ENCODE data around the gene ATP6V0C. TPM values are rescaled to one million over a fixed set of nuclear protein-coding genes. Genes with fewer than 3 reads are reported as not detected.

ATP6V0C gene
- total RNA-seq, 4 donors from 2014 or later = 26.4 to 98.9 (median 81.8) TPM

GRCh38 chr16:2476345-2476720 lies 37.4 kb upstream of the ATP6V0C start:
- no peak for TF ChIP-seq CTCF (IDR thresholded peaks at IDR 0.05; ENCODE audit: low read depth)

DNA sequence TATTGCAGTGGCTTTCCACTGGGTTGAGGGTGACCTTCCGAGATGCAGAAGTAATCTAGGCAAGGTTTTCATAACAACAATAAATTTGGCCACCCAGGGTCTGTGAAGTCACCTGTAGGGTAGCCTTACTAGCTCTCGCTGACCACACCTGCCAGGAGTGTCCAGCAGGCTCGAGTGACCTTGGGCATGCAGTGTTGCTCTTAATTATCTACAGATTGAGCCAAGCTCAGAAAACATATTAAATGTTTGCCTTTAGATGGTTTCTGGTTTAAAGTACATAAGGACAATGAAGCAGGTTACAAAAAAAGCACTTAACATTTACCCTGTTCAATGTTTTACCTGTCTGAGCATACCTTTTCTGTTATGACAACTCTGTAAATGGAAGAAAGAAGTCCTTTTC lies 37.0 kb upstream of the ATP6V0C start:
- TF ChIP-seq CTCF (IDR thresholded peaks at IDR 0.05; ENCODE audit: low read depth) = no peak

DNA sequence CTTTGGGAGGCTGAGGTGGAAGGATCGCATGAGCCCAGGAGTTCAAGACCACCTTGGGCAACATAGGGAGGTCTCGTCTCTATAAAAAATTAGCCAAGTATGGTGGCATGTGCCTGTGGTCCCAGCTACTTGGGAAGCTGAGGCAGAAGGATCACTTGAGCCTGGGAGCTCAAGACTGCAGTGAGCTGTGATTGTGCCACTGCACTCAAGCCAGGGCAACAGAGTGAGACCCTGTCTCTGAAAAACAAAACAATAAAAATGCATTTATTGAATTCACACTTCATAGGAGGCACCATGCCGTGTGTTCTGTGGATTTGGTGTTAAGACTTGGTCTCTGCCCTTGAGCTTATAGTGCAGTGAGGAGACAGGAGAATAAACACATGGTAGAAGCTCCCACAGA lies 36.4 kb upstream of the ATP6V0C start:
- TF ChIP-seq CTCF (IDR thresholded peaks at IDR 0.05; ENCODE audit: low read depth) = no peak

DNA sequence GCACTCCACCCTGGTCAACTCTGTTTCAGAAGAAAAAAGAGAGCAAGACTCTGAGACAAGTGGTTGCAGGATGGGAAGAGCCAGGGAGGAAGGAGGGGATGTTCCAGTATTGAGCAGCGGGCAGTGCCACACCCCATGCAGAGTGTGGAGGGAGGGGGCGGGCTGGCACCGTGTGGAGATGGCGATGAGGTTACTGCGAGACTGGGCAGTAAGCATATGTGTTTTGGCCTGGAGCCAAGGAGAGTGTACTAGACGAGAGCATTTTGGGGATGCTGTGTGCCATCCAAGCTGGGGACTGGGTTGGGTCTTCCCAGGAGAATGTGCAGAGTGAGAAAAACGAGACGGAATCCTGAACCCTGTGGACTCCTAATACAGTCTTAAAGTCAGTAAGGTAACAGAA lies 35.5 kb upstream of the ATP6V0C start:
- TF ChIP-seq CTCF (IDR thresholded peaks at IDR 0.05; ENCODE audit: low read depth) = no peak

- TF ChIP-seq CTCF (IDR thresholded peaks at IDR 0.05; ENCODE audit: low read depth) = no peak
Observed at GRCh38 chr16:2480948-2481347, 32.8 kb upstream of the ATP6V0C start.

GRCh38 chr16:2481676-2482075 lies 32.1 kb upstream of the ATP6V0C start:
- no peak for TF ChIP-seq CTCF (IDR thresholded peaks at IDR 0.05; ENCODE audit: low read depth)

- no peak for TF ChIP-seq CTCF (IDR thresholded peaks at IDR 0.05; ENCODE audit: low read depth)
Observed at GRCh38 chr16:2482249-2482648, 31.5 kb upstream of the ATP6V0C start.
